PC-9 (cell line): Measurements from ENCODE around the gene KLHL1.

Source experiments
- EZH2 ChIP-seq: fragments of 200-600 bp; sonication (generic); IDR thresholded peaks from 2 replicates; pipeline ENCODE4 v1.8.0; 2017; ENCODE audit warnings: antibody characterized with exemption, low read depth
- TF ChIP-seq, protein P1 (sequence below): fragments of 200-600 bp; sonication (generic); conservative IDR thresholded peaks from 2 replicates; pipeline ENCODE4 v1.6.1; 2017; ENCODE audit warnings: mixed run types, antibody characterized with exemption, mild to moderate bottlenecking, moderate library complexity

GRCh38 chr13:70014337-70014736 lies 93.9 kb downstream of the KLHL1 start:
- TF ChIP-seq EZH2, result no peak
- TF ChIP-seq, protein P1, sequence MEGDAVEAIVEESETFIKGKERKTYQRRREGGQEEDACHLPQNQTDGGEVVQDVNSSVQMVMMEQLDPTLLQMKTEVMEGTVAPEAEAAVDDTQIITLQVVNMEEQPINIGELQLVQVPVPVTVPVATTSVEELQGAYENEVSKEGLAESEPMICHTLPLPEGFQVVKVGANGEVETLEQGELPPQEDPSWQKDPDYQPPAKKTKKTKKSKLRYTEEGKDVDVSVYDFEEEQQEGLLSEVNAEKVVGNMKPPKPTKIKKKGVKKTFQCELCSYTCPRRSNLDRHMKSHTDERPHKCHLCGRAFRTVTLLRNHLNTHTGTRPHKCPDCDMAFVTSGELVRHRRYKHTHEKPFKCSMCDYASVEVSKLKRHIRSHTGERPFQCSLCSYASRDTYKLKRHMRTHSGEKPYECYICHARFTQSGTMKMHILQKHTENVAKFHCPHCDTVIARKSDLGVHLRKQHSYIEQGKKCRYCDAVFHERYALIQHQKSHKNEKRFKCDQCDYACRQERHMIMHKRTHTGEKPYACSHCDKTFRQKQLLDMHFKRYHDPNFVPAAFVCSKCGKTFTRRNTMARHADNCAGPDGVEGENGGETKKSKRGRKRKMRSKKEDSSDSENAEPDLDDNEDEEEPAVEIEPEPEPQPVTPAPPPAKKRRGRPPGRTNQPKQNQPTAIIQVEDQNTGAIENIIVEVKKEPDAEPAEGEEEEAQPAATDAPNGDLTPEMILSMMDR, result no peak
